Stimulated activated CD4-positive, alpha-beta T cell treated with anti-CD3 and anti-CD28 coated beads, Interleukin-4, amount 100 ng/mL, for 1 hour (primary cell): Measurements from ENCODE around the gene COL18A1.
"Not testable (repeated sequence)": the region's sequence is repeated elsewhere in the genome, so short reads cannot be mapped to it uniquely, and the experiment has no call there.

ENCODE experiments used
- DNase-seq: peaks from one replicate; pipeline ENCODE4 v3.0.0-alpha.2; 2020

Gene COL18A1

DNA sequence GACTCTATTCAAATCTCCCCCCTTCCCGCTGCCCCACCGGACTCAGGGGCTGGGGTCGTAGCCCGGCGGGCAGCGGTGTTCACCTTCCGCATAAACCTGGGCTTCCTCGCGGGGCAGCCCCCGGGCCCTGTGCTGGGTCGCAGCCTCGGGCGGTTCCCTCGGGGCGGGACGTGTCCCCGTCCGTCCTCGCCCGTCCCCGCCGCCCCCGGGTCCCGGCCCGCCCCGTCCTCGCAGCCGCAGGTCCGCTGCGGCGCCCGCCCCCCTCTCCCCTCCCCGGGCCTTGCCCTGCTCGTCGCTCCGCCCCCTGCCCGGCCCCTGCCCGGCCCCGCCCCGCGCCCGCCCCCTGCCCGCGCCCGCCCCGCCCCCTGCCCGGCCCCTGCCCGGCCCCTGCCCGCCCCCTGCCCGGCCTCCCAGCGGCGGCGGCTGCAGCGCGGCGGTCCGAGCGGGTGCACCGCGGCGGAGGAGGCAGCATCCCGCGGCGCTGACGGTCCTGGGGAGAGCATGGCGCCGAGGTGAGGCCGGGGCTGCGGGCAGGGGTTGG is at the start of gene COL18A1:
Gene COL18A1 (plus strand): TSS at position 436 of the 541 bp plus-strand sequence. CDS start 66 bp downstream, at position 502.
- DNase-seq, result peak; percentile 56

DNA sequence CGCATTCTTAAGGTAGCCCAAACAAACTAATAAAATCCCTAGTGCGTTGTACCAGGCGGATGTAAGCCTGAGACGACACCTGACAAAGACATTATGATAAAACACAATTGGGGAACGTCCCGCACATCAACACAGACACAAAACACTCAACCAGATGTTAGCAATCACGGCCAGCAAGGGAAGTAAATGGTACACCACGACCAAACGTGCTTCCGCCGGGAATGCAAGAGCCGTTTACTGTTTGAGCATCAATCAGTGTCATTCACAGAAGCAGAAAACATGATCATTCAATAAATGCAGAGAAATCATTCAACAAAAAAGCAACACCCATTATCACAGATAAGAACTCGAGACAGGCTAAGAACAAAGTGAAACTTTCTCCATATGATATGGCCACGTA is 49.4 kb upstream of the COL18A1 start:
- DNase-seq, result no peak

DNA sequence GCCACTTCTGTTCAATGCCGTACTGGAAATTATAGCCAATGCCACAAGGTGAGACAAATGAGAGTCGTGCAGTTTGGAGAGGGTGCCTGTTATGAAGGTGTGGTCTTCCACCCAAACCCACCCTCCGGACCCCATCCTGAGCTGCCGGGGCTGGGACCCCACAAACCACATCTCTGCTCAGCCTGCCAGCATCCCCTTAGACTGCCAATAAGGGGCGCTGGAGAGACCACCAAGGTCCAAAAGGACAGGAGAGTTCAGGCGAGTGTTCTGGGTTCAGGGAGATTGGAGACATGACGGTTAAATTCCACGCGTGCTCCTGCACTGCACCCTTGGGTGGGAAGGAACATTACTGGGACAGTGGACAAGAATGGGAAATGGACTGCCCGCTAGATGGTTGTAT is 48.7 kb upstream of the COL18A1 start:
- no peak for DNase-seq

DNA sequence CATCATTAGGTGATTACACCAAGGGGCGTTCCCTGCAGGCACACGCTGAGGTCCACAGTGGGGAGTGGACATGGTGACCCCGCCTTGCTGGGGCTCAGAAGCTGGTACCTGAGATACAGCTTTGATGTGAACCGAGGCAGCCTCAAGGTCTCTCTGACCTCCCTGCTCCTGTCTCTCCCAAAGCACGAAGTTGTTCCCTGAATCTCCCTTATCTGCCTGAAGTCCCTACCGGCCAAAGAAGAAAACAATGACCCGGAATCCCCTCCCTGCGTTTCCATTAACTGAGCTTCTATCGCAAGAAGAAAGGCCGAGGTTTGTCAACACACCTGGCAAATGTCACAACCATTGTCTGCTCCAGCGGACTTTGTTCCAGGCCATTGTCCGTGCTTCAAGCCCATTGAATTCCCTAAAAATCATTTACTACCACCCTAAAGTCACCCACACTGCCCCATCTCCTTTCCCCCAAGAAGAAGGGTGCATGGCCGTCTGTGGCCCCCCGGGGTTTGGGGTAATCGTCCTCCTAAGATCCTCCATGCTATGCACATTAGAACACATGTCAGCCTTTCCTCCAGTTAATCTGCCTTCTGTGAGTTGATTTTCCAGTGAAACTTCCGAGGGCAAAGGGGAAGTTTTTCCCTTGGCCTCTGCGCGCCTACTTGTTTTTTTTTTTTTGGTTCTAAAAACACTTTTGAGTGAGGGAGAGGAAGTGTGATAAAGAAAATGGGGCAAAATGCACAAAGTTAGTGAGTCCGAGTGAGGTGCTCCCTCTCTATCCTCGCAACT is 48.1 kb upstream of the COL18A1 start:
- DNase-seq, result no peak

DNA sequence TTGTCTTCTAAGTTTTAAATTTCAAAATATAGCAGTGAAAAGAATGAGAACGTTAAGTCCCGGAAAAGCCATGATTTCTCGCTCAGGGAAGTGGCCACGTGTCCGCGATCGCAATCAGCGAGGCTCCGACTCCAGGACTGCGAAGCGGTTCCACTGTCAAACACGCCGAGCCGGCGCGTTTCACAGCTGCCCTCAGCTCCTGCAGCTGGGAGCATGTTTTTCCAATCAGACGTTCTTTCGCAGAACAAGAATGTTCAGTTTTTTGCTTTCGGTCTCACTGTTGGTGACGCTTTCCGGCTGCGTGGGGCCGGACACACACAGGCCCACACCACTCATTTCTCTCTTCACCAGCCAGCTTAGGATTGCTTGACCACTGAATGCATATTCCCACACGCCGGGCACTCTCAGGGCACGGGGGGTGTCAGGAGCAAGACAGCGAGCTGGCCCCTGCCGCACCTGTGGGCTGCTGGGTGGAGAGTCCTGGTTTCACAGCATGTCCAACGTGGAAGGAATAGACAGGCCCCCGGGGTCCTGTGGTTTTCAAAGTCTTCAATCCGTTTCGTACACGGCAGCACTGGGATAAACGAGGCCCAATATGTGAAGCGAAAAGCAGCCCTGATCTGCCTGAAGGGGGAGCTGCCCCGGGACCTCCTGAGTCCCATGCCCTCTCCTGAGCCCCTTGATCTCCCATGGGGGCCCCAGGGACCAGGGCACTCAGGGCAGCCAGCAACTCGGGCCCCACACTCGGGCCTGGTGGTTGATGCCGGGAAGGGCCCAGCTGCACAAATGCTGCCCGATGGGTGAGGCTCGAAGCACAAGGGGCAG is 47.3 kb upstream of the COL18A1 start:
- no peak for DNase-seq

DNA sequence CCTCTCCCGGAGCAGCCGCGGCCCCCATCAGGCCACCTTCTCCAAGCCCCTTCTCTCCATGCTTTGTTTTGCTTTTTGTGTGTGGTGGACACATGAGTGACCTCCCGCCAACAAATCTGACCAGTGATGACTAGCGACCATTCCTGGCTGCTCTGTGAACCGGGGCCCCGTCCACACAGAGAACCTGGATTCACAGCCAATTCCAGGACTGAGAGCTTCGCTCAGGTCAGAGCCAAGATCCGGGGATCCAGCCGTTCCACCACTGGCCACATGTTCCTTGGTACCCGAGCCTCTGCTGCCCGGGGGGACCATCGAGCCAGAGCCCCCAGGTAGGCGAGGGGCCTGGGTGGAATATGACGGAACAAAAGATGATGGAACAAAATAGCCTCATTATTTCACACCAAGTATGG is 46.7 kb upstream of the COL18A1 start:
- DNase-seq, result no peak

DNA sequence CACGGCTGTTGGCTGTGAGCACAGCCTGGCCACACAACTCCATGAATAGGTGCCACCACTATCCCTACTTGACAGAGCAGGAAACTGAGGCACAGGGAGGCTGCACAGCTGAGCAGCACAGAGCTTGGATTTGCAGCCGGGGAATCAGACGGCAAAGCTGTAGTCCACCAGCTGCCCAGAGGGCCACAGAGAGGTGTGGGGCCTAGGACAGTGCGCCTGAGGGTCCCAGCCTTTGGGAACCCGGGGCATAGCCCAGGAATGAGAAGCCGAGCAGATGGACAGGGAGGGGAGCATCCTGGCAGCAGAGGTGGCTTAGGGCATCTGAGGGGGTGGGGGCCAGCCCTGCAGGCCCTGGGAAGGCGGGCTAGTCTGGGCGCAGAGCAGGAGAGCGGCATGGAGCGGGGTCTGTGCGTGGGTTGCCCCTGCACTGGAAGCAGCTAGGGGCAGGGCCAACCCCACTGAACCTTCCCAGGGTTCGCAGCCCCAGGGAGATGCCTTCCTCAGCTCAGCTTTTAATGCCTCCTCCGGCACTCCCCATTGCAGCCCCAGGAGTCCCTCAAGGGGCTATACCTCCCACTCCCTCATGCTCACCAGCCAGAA is 46.2 kb upstream of the COL18A1 start:
- no peak for DNase-seq

DNA sequence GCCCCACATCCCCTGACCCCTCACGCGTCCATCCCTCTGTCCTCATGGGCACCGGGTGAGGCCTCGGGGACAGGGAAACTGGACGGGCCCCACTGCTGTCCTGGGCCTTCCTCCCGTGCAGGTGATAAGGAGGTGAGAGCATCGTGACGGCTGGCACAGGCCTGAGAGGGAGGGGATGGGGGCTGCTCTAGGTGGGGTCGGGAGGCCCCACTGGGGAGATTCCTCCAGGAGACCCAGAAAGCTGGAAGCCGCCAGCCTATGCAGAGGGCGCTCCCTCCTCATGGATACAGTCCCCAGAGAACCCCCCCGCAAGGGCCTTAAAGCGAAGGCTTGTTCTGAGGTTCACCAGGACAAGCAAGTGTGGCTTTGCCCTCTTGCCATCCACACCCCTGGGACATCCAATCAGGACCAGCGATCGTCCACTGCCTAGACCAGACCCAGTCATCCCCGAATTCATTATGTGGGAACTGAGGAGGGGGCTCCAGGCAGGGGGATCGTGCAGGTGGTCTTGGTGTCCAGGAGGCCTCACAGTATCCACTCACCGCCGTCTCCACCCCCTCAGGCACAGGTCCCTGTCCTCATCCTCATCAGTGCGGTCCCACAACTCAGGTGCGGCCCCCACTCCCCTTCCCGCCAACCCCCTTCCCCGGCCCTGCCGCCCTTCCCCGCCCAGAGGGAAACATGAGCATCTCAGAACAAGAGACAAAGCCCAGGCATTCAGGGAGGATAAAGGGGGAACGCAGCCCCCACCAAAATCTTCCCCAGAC is 45.3 kb upstream of the COL18A1 start:
- DNase-seq, result no peak

DNA sequence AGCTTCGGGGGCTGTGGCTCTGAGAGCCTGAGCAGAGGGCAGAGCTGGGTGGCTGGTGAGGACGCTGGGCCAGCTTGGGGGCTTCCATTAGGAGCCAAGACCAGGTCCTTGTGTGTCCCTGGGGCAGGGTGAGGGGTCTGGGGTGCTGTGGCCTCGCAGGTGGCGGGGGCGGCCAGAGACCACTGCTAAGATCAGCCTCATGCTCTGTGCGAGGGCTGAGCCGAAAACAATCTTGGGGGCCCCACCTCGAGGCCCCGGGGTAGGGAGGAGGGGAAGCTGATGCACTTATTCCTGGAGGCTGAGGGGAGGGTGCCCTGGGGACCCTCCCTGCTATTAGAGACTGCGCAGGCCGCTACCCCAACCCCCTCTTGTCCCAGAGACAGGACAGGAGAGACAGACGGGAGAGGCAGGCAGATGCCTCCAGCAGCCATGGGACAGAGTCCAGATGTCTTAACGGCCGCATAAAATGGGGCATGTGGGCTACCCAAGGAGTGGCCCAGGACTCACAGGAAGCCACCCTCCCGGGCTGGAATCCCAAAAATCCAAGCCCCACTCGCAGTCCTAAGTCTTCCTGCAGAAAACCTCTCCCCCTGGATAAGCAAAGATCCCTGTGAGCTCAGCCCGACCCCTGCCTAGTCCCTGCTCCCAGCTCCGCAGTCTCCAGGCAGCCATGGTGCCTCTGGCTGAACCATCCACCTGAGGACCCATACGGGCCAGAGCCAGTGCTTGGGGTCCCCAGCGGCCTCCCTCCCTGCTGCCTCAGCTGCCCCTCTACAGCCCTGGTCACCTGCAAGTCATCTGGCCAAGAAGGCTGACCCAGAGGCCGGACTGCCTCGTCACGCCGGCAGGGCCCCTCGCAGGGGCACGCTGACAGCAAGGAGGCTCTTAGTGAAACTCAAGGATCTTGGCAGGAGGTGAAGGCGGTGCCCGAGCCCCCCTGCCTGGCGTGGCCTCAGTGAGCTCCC is 43.6 kb upstream of the COL18A1 start:
- DNase-seq, result no peak

DNA sequence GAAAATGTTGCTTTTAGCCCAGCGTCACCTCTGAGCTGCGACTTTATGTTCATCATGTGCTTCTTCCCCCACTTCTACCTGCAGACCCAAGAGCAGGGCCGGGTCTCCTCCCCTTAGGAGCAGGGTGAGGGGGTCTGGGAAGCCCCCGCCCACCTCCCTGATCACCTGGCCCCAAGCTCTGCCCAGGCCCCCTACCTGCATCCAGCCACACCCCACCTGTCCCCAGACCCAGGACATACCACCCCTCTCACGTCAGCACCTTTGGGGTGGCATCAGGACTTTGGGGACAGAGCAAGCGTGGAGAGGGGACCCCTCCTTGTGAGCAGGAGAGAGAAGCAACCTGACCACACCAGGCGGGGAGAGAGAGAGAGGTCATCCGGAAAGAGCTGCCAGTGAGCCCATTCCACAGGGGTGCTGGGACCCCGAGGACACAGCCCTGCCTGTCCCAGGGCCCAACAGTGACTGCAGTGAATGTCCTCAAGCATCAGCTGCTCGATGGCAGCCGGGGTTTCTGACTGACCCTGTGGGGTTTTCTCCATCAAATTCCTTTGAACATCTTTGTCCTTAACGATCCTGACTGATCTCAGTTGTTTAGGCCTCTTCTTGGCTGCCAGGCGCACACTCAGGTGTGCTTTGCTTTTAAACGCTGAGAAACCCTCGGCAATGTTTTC is 42.8 kb upstream of the COL18A1 start:
- no peak for DNase-seq

DNA sequence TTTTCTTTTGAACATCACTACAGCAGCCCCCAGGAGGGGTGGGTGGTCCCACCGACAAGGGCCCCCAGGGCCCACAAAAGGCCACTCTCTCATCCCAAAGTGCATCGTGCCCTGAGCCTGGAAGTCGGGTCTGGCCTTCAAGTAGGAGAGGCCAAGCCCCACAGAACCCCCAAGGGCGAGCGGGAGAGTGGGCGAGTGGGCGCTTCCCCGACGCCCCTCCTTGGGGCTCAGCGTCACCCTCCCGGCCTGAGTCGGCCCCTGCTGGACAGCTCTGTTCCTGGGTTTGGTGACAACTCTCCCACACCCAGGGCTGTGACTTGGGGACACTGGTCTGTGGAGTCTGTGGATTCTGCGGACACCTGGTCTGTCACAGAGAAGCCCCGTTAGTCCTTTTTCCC is 42.2 kb upstream of the COL18A1 start:
- no peak for DNase-seq

DNA sequence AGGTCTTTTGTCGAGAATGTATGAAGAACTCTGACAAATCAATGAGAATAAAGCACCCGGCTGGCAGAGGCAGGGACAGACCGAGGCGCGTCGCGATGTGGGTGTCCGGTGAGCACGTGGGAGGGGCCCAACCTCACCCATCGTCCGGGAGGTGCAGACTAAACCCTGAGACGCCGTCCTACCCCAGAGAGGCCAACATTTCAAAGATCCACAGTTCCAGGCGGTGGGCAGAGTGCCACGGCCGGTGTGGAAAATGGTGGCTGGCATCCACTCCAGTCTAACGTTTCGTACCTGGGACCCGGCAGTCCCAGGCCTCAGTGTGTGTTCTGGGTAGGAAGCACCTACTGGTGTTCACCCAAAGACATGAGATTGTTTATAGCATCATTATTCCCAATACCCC is 41.7 kb upstream of the COL18A1 start:
- not testable (repeated sequence) for DNase-seq

DNA sequence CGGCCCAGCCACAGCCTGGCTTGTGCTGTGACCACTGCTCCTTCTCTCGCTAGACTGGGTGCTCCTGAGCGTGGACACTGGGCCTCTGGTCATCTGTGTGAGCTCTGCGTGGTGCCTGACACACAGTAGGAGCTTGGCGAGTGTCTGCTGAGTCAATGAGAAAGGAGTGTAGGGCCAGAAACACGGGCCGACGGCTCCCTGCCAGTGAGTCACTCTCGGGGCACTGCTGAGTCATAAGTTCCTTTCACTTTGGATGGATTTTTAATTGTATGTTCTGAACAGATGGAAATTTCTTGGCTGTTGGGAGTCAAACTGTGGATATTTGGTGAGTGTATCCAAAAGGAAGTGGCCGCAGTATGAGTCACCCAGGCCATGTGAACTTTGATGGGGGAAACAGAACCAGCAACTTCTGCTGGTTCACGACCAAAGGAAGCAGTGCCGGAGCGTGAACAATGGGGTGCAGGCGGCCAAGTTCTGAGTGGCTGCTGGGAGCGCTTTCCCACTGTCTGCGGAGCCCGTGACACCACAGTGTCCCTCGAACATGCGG is 41.0 kb upstream of the COL18A1 start:
- DNase-seq, result peak; percentile 34

DNA sequence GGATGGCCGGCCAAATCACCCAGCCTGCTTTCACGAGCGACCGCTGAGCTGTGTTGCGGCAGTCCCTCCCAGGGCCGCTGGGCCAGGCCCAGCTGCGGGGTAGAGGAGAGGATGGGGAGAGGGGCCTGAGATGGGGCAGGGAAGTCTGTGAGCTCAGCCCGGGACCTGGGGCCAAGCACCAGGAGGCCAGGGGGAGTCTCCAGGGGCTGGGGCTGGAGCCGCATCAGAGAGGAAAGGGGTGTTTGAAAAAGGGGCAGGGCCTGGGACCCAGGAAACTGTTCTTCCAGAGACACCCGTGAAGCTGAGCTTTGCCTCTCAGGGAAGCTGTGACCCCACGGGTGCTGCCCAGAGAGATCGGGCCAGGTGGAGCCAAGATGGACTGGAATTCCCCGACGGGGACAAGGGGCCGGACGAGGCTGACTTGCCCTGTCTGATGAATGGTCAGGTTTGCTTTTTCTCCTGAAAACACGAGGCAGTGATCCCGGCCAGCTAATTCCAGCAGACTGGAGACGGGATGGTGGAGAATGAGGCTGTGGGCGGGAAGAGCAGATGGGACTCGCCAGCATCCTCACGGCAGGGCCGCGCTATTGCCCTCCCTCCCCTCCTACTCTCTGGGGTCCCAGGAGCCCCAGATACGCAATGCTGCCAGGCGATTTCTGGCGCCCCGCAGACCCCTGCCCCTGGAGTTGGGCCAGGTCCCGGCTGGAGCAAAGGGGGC is 40.3 kb upstream of the COL18A1 start:
- no peak for DNase-seq

DNA sequence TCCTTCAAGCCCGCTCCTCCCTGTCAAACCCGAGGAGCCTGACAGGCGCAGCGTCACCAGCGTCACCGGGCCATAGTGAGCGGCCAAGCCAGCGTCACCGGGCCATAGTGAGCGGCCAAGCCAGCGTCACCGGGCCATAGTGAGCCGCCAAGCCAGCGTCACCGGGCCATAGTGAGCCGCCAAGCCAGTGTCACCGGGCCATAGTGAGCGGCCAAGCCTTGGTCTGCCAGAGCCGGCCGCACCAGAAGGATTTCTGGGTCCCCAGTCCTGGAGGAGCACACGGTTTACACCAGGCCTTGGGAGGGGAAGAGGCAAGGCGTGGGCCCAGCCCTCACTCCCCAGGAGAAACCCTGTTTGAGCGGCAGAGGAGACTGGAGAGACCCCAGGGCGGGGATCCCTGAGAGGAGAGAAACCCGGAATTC is 39.8 kb upstream of the COL18A1 start:
- no peak for DNase-seq

DNA sequence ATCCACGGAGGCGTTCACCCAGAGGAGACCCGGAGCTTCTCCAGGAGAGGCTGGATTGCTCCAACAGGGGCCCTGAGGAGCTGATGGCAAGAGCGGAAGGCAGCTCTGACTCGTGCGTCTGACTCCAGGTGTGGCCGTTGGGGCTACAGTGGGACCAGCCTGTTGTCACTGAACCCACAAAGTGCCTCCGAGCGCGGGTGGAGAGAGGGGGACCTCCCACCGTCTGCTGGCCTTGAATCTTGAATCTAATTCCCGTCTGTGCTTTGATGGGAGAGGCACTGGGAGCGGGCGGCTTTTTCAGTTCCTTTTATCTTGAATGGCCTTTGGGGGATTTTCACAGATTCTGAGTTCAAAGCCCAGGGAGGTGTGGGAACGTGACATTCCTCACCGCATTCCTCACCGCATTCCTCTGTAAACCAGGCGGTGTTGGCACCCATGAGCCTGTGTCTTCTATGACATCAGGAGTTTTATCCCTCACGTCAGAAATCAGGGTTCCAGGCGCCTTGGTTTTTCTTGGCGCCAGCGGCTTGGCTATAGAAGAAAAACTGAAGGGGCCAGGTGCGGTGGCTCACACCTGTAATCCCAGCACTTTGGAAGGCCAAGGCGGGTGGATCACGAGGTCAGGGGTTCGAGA is 39.2 kb upstream of the COL18A1 start:
- DNase-seq, result no peak

DNA sequence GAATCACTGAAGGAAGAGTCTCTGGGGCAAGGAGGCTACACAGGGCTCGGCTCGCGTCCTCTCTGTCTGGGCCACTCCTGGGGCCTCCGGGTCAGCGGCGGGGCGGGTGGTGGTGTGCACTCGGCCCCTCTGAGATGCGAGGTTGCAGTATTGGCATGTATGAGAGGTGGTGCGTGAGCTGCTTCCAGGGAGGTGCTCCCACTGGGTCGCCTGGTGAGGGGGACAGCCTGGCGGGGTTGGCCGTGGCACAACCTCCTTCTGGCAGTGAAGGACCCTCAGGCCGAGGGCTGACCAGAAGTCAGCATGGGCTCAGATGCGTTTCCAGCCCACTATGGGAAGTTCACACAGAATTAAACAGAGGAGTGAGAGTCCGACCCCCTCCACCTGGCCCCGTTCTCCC is 38.5 kb upstream of the COL18A1 start:
- no peak for DNase-seq

DNA sequence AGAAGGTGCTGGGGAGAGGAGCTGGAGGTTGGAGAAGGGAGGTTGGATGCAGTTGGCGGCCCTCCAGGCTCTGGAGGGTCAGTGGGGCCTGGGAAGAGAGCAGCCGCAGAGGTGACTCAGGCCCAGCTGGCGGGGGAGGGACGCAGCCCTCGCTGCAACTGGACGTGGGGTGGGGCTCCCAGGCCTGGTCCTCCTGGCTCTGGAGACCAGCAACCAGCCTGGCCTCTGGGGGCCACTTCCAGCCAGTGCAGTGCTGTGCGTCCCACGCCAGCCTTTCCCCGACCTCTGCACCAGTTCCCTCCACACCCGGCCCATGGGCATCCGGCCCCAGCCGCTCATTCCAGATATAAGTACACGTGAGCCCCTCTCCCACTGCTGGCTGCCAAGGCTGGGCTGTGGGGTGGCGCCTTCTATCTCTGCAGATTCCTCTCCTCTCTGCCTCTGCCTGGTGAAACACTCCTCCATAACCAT is 38.0 kb upstream of the COL18A1 start:
- DNase-seq, result no peak
